ELF-1 (cell line): Measurements from ENCODE around the gene LRRC43.

Experiments used
- DNase-seq: peaks from one replicate; pipeline ENCODE4 v3.0.0-alpha.2; 2016; ENCODE audit warnings: low read depth, low spot score

LRRC43 gene

DNA sequence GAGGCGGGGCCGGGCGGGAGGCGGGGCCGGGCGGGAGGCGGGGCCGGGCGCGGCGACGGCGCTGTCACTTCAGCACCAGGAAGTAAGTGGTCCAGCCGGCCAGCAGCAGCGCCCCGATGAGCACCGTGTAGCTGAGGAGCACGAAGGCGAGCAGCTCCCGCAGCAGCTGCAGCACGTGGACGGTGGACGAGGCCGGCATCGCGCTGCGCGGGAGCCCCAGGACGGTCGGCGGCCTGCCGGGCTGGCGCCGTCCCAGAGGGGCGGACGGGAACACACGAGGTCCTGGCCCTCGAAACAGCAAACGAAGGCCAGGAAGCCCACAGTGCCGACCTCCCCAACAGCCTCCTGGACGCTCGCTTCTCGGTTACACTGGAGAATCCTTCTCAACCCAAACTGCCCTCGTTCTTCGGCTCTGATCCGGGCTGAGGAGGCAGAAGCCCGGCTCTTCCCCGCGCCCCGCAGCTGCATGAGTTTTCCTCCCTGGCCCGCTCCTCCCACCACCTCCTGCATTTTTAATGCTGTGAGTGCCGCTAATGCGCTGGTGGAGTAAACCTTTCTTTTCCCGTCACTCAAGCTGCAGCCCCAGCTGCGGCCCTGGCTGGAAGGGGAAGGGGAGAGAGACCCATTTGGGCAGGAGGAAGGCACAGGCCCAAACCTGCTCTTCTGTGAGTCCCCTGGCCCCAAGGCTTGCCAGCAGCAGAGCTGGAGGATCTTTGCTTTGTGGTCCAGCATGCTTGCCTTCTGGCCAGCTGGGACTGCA lies 43.6 kb downstream of the LRRC43 start:
- DNase-seq = no peak

DNA sequence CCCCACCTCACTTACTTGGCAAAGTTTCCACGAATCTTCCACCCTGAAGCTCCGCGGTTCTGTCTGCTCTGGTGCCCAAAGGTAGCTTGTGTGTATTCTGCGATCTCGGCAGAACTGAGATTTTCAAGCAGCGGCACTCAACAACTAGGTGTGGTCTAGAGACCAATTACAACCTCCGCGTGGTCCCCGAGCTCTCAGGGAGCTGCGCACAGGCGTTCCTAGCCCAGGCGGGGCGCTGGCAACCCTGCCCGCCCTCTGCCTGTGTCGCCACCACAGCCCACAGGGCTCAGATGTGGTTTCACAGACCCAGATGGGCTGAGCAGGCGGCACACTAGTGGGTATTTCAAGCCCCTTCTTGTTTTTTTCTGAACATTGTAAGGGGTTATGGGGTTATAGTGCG lies 44.4 kb downstream of the LRRC43 start:
- no peak for DNase-seq

DNA sequence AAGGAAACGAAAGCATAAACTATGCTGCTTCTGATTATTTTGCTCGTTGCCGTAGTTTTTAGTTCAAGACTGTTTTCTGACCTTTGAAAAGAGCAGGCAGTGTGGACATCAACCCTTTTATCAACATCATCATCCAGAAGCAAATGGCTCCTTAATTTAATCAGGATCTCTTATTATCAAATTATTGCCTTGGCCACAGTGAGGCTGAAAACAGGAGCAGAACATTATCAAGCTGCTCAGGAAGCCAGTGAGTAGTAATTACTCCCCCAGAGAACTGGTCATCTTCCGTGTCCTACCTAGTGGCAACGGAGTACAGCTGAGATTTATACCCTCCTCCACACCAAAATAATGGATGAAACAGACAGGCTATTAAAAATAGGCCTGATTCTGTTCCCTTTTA lies 45.2 kb downstream of the LRRC43 start:
- DNase-seq = no peak

DNA sequence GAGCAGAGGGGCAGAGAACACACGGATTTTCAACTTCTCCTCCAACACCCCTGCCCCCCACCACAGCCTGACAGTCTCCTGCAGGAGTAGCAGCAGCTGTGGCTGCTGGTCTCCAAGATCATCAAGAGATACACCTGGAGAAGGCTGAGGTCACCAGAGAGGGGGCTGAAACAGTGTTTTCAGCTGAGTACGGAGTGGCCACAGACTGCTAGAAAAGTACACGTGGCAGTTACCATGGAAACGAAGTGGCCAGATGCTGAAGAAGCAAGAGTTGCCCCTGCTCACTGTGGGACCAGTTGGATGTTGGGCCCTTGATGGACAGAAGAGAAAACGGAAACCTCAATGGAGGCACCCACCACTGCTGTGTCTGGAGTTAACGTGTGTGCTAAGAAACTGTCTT lies 47.9 kb downstream of the LRRC43 start:
- no peak for DNase-seq

GRCh38 chr12:122232691-122233090 lies 49.8 kb downstream of the LRRC43 start:
- no peak for DNase-seq

- no peak for DNase-seq
Observed at GRCh38 chr12:122235741-122236140, 52.8 kb downstream of the LRRC43 start.

DNA sequence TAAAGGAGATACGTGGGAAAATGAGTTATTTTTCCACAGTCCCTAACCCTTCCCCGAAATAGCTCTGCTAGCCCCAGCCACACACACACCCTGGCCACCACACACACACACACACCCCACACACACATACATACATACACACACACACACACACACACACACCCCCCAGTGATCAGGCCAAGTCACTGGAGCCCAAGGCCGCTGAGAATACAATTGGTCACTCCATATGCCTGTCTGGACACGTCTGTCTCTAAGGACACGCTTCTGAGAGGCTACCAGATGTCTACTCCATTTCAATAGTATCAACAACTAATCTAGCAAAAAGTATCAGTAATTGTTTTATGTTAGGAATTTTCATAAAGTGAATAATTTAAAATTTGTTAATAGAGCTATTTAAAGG lies 55.9 kb downstream of the LRRC43 start:
- no peak for DNase-seq

DNA sequence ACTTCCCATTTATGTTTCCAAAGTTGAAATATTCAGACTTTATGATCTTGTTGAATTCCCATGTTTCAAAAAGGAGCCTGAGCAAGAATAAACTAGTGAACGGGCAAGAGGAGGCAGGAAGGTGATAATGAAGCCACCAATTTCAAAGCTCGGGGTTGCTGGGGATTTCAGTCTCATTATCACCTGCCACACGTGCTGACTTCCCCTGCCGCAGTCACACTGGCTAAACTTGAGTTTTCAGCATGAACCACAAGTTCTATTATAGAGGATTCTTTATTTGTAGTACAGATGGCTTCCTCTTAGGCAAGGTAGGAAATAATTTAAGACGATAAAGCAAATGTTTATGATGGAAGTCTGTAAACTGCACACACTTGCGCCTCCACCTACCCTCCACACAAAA lies 61.0 kb downstream of the LRRC43 start:
- no peak for DNase-seq

DNA sequence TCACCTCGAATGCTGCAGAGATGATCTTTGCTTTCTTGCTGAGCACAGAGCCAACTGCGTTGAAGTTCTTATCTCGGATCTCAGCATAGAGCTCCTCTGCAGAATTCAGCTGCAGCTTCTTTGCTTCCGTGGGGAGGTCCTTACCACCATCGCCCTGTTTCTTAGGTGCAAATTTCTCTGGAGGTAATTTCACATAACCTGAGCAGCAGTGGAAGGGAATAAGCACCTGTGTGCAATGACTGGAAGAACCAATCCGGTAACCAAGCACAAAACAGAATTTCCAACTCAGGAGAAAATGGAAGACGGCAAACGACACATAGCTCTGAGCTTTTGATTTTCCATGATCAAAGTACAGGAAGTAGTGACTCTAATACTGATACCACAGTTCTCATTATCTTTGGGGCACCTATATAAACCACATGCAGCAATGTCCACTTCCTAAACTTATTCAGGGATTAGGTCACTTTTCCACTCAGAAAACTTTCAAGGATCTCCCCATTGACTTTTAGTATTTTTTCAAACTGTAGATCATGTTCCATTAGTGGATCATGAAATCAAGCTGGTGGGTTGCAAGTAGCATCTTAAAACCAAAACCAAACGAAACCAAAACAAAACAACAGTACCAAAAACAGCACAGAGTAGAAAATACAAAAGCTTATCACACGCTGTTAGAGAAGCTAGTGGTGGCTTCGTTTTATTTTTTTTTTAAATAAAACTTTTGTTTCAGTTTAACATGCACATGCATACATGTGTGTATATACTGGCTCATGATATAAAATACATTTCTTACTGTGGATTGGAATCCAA lies 61.8 kb downstream of the LRRC43 start:
- DNase-seq = no peak

DNA sequence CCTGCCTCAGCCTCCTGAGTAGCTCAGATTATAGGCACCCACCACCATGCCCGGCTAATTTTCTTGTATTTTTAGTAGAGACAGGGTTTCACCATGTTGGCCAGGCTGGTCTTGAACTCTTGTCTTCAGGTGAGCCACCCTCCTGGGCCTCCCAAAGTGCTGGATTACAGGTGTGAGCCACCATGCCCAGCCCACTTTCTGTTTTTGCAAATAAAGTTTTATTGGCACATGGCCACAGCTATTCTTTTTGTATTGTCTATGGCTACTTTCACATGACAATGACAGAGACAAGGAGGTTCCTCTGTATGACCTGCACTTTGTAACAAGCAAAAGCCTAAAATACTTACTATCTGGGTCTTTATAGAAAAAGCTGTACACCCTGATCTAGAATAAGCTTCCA lies 62.6 kb downstream of the LRRC43 start:
- DNase-seq = no peak

DNA sequence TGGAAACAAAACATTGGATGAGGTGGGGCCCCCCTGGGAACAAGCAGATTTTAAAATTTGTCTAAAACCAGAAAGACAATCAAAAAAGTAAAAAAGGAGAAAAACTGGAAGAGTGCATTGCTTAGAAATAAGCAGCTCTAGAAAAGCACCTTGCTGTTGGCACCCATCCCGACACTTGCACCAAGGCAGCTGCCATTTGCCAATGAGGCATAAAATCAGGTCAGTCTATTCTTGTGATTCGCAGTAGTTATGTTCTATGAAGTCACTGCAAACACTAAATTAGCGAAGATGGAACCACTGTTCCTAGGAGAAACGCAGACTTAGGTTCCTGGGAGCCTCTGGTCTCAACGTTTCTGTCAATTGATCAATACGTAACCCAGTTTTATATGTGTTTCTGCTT lies 67.1 kb downstream of the LRRC43 start:
- no peak for DNase-seq

GRCh38 chr12:122250536-122250935 lies 67.6 kb downstream of the LRRC43 start:
- DNase-seq = no peak
